Gastrocnemius medialis (tissue), 4 donors: Measurements from ENCODE around the gene GAB2. TPM values are rescaled to one million over a fixed set of nuclear protein-coding genes. Genes with fewer than 3 reads are reported as not detected.

Source experiments
- ATAC-seq, 2 donors: fragments of 150-250 bp; one replicate each; pipeline ENCODE4 v1.9.1; 2016
- DNase-seq, 2 donors: peaks; one replicate each; pipeline ENCODE4 v3.0.0-alpha.2; 2019
- H3K27ac ChIP-seq, 4 donors: fragments of 200-600 bp; sonication (generic); 1 replicate in 1 of 4; 2 replicates in 3 of 4; pipeline ENCODE4 v1.5.1; 2016 to 2018; ENCODE audit warnings: mild to moderate bottlenecking in 2 of 4, moderate library complexity in 1 of 4
- H3K27me3 ChIP-seq, 3 donors: fragments of 200-600 bp; sonication (generic) in 2 of 3; 1 replicate in 1 of 3; 2 replicates in 2 of 3; pipeline versions ENCODE4 v1.5.1 to v1.6.0; 2016 to 2019; ENCODE audit warnings: mild to moderate bottlenecking in 1 of 3, moderate library complexity in 1 of 3
- H3K36me3 ChIP-seq, 2 donors: fragments of 200-600 bp; sonication (generic) in 1 of 2; one replicate each; pipeline ENCODE4 v1.5.1; 2017 to 2018
- H3K4me1 ChIP-seq, 2 donors: fragments of 200-600 bp; sonication (generic) in 1 of 2; one replicate each; pipeline ENCODE4 v1.5.1; 2016 to 2017; ENCODE audit warnings: mild to moderate bottlenecking in 2 of 2
- H3K4me3 ChIP-seq, 4 donors: fragments of 200-600 bp; sonication (generic) in 3 of 4; 1 replicate in 1 of 4; 2 replicates in 3 of 4; pipeline ENCODE4 v1.5.1; 2016 to 2019; ENCODE audit warnings: mild to moderate bottlenecking in 2 of 4
- H3K9me3 ChIP-seq, 3 donors: fragments of 200-600 bp; sonication (generic) in 2 of 3; 1 replicate in 1 of 3; 2 replicates in 2 of 3; pipeline ENCODE4 v1.5.1; 2016 to 2019
- POLR2A ChIP-seq, 2 donors: fragments of 450-650 bp; IDR thresholded peaks; one replicate each; pipeline ENCODE4 v1.6.1; 2017; ENCODE audit warnings: antibody characterized with exemption in 2 of 2, mild to moderate bottlenecking in 2 of 2, moderate library complexity in 2 of 2
- in situ Hi-C, 4 donors: fragments of 200-750 bp; cut with MboI; loops; one replicate each; pipeline versions ENCODE4 v1.15.0 to v1.8.0; 2017; ENCODE audit warnings: low sequenced_read_pairs in 4 of 4
- intact Hi-C: fragments of 100-400 bp; cut with DNase I; formaldehyde crosslinking; loops from one replicate; pipeline ENCODE4 v1.15.1; 2023; ENCODE audit warnings: low total_unique reads
- total RNA-seq, 4 donors: library from RNA; depleted of rRNA; stranded (reverse); fragments of >200 nt; gene quantifications; one replicate each; pipeline versions ENCODE4 v1.1.0 to v1.2.3, GENCODE V29; 2016
- TF ChIP-seq, protein P1 (sequence below), 5 experiments: fragments of 450-650 bp in 3 of 5; fragments of 200-600 bp in 2 of 5; sonication (generic) in 2 of 5; IDR thresholded peaks in 4 of 5; conservative IDR thresholded peaks in 1 of 5; 1 replicate in 4 of 5; 2 replicates in 1 of 5; pipeline ENCODE4 v1.5.1; 2016 to 2019; ENCODE audit warnings: antibody characterized with exemption in 5 of 5, mild to moderate bottlenecking in 3 of 5, moderate library complexity in 3 of 5

Gene GAB2
- total RNA-seq, 4 donors from 2014 or later: 4.9 to 68.0 (median 25.8) TPM

DNA sequence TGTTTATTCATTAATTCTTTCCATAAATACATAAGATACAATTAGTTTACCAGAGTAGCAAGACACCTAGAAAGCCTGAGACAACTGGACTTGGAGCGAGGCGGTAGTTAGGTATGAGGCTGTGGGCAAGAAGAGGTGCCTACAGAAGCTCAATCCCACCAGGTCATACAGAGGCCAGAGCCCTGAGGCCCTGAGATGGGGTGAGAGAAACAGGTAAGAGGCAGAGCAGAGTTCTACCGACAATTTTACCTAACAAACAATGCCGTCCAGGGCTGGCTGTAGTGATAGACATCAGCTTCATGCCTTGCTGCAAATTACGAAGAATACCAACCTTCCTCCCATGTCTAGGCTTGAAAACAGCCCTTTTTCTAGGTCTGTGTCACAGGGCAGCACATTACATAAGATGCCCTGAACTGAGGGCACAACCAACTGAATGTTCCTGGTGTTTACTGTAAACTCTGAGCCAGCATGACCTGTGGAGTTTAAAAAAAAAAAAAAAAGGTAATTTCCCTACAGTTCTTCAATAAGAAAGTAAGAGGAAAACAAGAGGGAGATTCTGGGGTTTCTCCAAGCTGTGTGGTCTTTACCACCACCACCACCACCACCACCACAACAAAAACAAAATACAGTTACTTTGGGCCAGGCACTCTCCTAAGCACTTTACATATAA lies 105.8 kb downstream of the GAB2 start:
- Histone ChIP-seq H3K27ac (peak overlapping the region in 1 of 4 donors; percentile 76), H3K4me3 (no peak overlapping the region), H3K36me3 (no peaks in the 10 kb centered on the region), H3K4me1 (peaks cover 31 to 40% of the 10 kb centered on the region in 2 donors), H3K27me3 (no peaks in the 10 kb centered on the region), H3K9me3 (no peaks in the 10 kb centered on the region)
- ATAC-seq (no peak), DNase-seq (no peak)
- in situ Hi-C loops: no loop called here
- no peak for TF ChIP-seq POLR2A (IDR thresholded peaks at IDR 0.05)
- TF ChIP-seq, protein P1, sequence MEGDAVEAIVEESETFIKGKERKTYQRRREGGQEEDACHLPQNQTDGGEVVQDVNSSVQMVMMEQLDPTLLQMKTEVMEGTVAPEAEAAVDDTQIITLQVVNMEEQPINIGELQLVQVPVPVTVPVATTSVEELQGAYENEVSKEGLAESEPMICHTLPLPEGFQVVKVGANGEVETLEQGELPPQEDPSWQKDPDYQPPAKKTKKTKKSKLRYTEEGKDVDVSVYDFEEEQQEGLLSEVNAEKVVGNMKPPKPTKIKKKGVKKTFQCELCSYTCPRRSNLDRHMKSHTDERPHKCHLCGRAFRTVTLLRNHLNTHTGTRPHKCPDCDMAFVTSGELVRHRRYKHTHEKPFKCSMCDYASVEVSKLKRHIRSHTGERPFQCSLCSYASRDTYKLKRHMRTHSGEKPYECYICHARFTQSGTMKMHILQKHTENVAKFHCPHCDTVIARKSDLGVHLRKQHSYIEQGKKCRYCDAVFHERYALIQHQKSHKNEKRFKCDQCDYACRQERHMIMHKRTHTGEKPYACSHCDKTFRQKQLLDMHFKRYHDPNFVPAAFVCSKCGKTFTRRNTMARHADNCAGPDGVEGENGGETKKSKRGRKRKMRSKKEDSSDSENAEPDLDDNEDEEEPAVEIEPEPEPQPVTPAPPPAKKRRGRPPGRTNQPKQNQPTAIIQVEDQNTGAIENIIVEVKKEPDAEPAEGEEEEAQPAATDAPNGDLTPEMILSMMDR (IDR thresholded peaks at IDR 0.05 in 4 of 5, conservative IDR thresholded peaks at IDR 0.05 in 1 of 5): no peak
- intact Hi-C loops: loop anchor here (5.0 kb wide), 1 partner anchor 80 kb away; no protein-coding TSS in a partner anchor

DNA sequence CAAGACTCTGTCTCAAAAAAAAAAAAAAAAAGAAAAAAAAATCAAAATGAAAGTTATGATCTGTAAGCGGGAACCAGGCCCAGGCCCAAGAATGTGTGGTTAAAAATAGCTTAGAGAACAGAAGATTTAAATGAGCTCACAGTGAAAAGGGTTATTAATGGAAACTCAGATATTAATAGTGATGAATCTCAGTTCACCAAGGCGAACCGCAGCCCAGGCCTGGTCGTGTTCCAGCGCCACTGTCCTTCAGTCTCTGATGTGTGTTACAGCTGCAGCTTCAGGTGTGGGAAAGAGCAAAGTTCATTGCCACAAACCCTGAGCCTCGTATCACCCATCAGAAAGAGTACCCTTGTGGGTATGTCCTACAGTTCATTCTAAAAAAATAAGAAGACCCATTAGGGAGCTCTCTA lies 107.1 kb downstream of the GAB2 start:
- Histone ChIP-seq H3K36me3 (no peaks in the 10 kb centered on the region), H3K27ac (peak overlapping the region in 3 of 4 donors; percentile 44 to 76 (median 58)), H3K27me3 (no peaks in the 10 kb centered on the region), H3K9me3 (no peaks in the 10 kb centered on the region), H3K4me1 (peaks cover 31 to 40% of the 10 kb centered on the region in 2 donors), H3K4me3 (peak overlapping the region in 3 of 4 donors; percentile 23 to 36 (median 33))
- DNase-seq: peak; percentile 12 to 40
- peak; percentile 76 to 81 for ATAC-seq
- intact Hi-C loops (loop anchor here (5.0 kb wide), 1 partner anchor 78 kb away; no protein-coding TSS in a partner anchor), in situ Hi-C loops (no loop called here)
- TF ChIP-seq POLR2A (IDR thresholded peaks at IDR 0.05): no peak
- TF ChIP-seq, protein P1 (IDR thresholded peaks at IDR 0.05 in 4 of 5, conservative IDR thresholded peaks at IDR 0.05 in 1 of 5): no peak

DNA sequence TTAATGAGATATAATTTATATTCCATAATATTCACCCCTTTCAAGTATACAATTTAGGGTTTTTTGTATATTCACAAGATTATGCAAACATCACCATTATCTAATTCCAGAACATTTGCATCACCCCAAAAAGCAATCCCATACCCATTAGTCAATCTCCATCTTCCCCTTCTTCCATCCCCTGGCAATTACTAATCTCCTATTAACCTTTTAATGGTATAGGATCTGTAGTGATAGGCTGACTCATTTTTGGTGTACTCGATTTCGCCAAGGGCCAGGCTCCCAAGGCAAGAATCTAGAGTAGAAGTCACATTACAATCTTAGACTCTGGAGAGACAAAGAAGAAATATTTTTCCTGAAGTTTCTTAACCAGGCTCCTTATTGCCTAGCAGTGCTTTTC lies 113.4 kb downstream of the GAB2 start:
- no peaks in the 10 kb centered on the region for H3K4me1 ChIP-seq
- H3K4me3 ChIP-seq: no peak overlapping the region
- intact Hi-C loops: no loop called here
- H3K9me3 ChIP-seq: no peaks in the 10 kb centered on the region
- DNase-seq: no peak
- in situ Hi-C loops: no loop called here
- H3K36me3 ChIP-seq: no peaks in the 10 kb centered on the region
- no peak overlapping the region for H3K27ac ChIP-seq
- no peaks in the 10 kb centered on the region for H3K27me3 ChIP-seq
- no peak for ATAC-seq
- no peak for TF ChIP-seq POLR2A (IDR thresholded peaks at IDR 0.05)
- TF ChIP-seq, protein P1 (IDR thresholded peaks at IDR 0.05 in 4 of 5, conservative IDR thresholded peaks at IDR 0.05 in 1 of 5): no peak

DNA sequence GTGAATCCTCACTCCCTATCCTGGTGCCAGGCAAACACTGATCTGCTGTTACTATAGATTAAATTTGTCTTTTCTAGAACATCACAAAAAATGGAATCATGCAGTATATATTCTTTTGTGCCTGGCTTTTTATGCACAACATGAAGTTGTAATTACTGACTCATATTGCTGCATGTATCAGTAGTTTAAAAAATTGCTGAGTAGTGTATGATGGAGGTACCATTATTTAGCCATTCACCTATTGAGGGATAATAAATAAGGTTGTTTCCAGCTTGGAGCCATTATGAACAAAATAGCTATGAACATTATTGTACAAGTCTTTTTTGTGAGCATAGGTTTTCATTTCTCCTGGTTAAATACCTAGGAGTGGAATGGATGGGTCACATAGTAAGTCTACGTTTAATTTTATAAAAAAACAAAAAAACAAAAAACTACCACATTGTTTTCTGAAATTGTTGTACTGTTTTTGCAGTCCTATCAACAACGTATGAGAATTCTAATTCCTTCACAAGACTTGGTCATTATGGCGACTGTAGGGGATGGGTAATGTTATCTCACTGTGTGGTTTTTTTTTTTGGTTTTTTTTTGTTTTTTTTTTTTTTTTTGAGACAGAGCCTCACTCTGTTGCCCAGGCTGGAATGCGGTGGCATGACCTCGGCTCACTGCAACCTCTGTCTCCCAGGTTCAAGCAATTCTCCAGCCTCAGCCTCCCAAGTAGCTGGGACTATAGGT lies 117.3 kb downstream of the GAB2 start:
- Histone ChIP-seq H3K4me3 (no peak overlapping the region), H3K27me3 (no peaks in the 10 kb centered on the region), H3K9me3 (no peaks in the 10 kb centered on the region), H3K4me1 (peaks cover 7 to 13% of the 10 kb centered on the region in 2 donors), H3K36me3 (no peaks in the 10 kb centered on the region), H3K27ac (peak overlapping the region in 1 of 4 donors; percentile 21)
- intact Hi-C loops: no loop called here
- DNase-seq (no peak), ATAC-seq (no peak)
- in situ Hi-C loops: no loop called here
- TF ChIP-seq, protein P1 (IDR thresholded peaks at IDR 0.05 in 4 of 5, conservative IDR thresholded peaks at IDR 0.05 in 1 of 5): no peak
- TF ChIP-seq POLR2A (IDR thresholded peaks at IDR 0.05): no peak
